HL-60/S4 treated with retinoic acid at 250 ng/mL for 4 days and 3 days (cell line): Measurements from ENCODE around the gene HPCAL4.

Source experiments
- in situ Hi-C: fragments of 300-500 bp; cut with MboI; formaldehyde crosslinking; loops from 2 replicates; pipeline ENCODE4 v1.7.0; 2022; ENCODE audit warnings: low sequenced_read_pairs

HPCAL4 gene

DNA sequence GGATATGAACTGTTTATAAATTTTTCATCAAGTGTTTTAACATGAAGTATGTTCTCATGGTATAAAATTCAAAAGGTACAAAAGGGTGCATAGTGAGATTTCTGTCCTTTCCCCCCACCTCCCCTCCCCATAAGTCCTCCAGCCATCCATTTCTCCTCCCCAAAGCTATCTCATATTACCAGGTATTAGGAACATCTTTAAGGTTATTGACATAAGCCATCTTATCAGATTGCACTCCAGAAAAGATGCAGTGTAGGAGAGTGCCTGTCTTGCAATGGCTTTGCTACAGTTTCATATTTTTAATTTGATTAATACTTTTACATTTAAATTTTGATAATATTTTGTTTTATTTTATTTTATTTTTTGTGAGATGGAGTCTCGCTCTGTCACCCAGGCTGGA is 13.5 kb upstream of the HPCAL4 start:
- in situ Hi-C loops: no loop called here

DNA sequence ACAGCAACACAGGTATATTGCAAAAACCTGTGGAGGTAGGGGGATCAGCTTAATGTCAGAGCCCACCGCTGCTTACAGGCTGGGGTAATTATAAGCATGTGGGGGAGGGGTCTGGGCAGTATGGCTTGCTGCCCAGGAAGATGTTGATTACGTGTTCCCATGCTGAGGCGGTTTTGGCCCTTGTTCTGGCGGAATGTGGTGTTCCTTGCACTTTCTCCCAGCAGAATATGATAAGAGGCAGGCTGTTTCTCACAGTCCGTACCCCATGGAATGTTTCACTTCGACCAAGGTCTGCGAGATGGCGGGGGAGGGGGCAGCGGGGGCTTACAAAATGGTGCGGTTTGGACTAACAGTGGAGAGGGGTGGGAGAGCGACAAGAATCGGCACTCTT is 9.8 kb upstream of the HPCAL4 start:
- in situ Hi-C loops: no loop called here

DNA sequence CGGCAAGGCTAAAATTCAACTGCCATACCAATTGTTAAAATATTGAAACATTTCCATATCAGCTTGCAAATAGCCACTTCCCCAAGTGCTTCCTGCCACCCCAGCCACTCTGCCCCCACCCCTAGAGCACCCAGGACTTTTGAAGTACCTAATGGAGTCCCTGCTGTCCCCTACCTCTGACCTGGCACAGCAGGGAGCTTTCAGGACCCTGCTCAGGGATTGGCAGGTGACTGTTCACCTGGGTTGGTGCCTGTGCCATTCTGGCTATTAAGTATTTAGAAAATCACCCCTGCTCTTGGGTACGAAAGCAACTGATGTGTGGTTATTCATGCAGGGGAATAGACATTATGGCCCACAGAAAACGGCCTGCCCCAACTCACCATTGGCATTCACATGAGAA is 9.1 kb upstream of the HPCAL4 start:
- in situ Hi-C loops: no loop called here

DNA sequence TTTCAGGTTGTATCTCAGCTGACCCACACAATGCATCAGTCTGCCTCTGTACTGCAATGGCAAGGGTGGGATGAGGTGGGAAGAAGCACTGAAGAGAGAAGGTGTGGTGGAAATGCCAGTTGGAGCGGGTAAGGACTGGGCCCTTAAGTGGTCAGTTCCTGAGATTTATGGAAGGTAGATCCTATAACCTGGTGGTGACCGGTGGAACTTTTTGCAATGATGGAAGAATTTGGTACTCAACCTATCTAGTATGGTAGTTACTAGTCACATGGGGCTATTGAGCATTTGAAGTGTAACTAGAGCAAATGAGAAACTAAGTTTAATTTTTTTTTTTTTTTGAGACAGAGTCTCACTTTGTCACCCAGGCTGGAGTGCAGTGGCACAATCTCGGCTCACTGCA is 8.2 kb upstream of the HPCAL4 start:
- in situ Hi-C loops: no loop called here

DNA sequence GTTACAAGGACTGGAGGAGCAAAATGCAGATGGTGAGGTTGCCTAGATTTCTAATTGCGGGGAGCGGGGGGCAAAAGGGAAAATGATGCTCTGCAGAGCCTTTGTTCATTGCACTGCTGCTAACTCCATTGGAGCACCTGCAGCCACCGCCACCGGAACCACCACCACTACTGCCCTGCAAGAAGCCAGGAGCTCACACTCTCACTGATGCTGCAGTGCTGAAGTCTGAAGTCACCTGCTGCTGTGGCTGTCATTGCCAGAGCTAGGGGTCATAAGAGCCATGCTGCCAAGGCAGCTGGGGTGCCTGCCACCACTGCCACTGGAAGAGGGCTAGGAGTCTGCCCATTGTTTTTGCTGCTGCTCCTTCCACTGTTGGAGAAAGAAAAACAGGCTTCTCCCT is 7.3 kb upstream of the HPCAL4 start:
- in situ Hi-C loops: no loop called here

DNA sequence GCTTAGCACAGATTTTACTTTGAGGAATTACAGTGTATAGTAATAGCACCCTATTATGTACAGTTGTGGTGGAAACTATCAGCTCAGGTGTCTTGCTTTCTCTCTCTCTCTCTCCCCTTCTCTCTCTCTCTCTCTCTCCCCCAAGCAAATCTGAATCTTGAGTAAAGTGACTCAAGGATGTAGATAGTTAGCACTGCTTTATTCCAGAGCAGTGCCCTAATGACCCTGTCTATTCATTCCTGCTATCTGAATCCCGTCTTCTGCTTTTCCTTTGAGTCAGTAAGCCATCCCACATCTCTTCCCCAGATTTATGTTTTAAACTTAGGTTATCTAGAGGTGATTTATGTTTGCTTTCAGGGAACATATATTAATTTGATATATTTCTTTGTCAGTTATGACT is 5.2 kb upstream of the HPCAL4 start:
- in situ Hi-C loops: no loop called here

DNA sequence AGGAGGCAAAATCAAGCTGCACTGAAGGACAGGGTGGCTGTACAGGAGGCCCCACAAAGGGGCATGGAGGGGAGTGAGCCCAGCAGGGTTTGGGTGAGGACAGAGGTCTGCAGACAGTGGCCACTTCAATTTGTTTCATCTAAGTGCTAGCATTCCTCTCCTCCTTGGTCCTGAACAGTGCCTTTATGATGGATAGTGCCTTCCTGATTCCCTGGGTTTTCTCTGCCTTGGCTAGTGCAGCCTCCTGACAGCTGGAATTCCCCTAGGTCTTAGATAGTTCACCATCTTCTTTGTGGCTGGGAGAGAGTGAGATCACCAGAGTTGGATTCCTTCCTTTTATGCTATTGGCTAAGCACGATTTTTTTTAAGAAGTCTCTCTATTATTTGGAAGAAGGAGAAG is 3.8 kb upstream of the HPCAL4 start:
- in situ Hi-C loops: no loop called here

DNA sequence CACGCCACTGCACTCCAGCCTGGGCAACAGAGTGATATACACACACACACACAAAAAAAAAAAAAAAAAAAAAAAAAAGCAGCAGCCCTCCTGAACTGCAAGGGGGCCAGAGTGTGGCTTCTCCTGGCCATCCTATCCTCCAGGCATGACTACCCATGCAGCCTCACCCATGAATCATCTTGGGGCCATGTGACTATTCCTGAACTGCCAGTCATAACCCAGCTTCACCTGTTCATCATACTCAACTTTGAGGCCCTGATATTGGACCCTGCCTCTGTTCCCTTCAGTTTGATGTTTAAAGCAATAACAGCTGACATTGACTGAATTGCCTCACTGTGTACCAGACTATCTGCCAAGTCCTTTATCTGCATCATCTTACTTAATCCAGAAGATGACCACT is 2.8 kb upstream of the HPCAL4 start:
- in situ Hi-C loops: no loop called here

DNA sequence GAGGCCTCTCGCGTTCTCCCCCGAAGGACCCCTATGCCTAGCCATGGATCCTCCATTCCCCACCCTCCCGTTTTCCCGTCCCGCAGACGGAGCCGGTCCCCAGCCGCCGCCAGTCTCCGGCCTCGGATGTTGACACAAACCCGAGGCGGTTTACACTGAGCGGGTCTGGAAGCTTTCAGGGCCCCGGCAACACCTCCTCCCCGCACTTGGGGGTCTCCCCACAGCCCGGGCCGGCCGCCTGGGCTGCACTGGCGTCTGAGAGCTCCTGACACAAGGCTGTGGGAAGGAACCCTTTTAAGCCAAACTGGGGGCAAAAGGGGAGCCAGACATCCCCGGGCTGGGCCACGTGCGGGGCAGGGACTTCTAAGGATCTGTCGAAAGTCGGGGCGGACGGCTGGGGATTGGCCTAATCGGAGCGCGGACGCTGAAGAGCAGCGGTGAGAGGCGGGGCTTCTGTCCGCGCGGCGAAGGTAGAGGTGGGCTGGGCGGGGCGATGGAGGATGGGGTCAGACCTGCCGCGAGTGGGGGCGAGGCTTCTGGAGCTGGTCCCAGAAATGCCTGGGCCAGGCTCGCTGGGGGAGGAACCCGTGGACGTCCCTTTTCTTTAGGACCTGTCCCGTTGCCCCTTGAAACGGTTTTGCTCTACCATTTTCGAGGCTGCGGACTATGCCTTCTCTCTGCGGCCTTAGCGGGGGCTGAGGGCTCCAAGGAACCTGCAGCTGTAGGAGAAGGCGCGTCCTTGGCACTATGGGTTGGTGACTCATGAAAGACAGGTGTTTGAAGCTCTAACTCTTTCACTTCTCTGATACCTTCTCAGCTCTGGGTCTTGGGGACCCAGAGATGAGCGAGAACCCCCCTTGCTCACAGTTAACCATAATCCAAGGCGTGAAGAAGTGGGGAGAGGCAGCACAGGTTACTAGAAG is 1.2 kb upstream of the HPCAL4 start:
- in situ Hi-C loops: no loop called here

DNA sequence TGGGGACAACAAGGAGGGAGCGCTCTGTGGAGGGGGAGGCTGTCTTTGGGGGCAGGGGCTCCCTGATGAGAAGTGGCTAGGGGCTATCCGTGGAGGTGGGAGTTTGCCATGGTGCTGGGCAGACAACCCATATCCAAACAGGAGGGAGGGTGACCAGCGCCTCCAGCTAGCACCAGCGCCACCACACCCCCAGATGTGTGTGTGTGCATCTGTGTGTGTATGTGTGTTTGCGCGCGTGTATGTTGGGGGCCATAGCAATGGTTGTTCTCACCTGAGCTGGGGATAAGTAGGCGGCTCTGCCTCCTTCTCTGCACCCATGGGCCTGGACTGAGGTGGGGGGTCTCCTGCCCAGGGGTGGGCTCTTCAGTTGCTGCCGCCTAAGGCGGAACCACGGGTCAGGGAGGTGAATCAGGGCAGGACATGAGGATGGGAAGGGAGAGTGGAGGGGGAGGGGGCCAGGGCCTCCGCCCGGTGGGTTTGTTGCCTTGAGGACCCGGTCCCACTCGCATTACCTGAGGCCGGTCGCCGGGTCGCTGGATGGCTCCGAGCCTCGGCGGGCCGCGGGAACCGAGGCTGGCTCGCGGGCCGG is 345 bp downstream of the HPCAL4 start:
- in situ Hi-C loops: no loop called here

DNA sequence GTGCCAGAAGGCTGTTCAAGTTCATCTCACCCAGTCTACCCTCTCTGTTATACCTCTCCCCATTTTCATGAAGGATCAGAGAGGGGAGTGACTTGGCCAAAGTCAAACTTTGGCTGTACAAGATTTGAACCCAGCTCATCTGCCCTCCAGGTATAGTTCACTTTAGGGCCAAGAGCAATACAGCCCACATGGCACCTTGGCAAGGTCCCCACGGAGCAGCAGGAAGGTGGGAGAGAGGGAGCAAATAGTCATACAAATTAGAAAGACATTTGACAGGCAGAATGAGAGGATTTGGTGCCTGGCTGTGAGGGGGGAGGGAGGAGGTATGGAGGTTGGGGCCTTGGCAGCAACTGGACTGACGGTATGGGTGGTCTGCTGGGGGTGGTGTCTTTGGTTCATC is 1.0 kb downstream of the HPCAL4 start:
- in situ Hi-C loops: no loop called here

DNA sequence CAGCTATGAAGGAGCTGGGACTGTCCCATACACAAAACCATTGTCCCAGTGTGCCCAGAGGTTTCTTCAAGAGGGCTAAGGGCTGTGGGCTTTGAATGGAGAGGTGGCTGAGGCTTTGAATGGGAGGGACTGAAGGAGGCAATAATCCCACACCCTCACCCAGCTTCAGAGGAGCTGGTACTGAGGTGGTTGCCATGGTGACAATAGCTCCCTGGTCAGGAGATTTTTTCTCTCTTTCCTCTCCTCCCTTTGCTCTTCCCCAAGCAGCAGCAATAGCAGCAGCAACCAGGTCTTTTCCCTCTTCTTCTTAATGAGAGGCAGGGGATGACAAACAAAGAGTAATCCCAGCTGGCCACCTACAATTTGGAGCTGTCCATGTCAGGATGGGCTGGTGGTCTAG is 1.6 kb downstream of the HPCAL4 start:
- in situ Hi-C loops: no loop called here

DNA sequence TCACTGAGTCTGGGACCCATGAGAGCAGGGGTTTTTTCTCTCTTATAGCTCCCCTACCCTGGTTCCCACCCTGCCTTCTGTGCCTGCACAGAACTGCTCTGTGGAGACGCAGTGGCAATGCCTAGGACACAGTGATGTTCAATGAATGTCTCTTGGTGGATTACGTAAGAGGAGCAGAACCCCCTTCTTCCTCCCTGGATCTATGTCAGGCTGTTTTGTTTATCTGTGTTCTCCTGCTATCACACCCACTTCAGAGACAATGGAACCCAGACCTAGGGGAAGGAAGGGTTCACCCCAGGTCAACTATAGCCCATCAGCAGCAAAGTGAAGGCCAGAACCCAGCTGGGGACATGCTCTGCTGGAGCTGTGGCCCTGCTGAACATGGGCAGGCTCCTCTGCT is 2.0 kb downstream of the HPCAL4 start:
- in situ Hi-C loops: no loop called here

DNA sequence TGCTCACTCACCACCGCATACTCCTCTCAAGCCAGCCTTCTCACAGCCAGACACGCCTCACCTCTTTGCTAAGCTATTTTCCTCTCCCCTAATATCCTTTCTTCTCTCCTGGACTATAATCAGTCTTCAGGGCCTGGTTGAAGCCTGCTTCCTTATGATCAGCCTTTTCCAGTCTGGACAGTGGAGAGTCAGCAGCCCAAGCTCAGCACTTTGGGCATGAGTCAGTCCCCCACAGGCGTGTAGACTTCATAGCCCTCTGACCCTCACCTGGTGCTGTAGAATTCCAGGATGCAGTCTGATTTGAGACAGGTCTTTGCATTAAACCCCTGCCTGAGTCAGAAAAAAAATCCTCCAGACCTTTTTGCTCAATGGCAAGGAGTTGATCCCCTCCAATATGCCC is 2.5 kb downstream of the HPCAL4 start:
- in situ Hi-C loops: no loop called here

DNA sequence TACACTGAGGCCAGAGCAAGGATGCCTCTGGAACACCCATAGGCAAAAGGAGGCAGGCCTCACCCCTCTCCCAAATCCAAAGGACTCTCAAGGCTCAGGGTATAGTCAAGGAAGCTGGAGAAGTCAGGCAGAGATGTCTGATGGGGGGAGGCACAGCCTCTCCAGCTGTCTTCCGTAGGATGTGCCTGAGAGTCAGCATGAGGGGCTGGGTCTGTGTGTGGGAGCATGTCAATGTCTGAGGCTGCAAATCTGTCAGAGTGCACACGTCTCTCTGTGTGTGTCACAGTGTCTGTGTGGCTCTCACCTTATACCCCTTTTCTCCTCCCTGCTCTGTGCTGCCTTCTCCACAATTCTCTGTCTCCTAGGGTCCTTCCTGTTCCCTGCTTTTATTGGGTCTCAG is 4.0 kb downstream of the HPCAL4 start:
- in situ Hi-C loops: no loop called here

DNA sequence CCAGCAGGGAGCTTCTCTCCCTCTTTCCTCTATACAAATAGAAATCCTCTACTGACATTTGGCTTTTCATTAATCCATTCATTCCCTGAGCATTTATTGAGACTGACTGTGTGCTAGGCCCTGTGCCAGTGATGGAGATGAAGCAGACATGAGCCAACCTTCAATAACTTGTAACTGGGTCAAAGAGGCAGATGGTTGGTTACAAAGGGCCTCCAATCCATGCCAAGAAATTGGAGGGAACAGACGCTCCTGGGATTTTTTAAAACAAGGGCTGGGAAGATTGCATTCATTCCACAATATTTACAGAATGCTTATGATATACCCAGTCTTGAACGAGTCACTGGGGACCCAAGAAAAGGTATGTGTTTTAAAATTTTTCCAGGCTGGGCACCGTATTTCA is 6.2 kb downstream of the HPCAL4 start:
- in situ Hi-C loops: no loop called here

DNA sequence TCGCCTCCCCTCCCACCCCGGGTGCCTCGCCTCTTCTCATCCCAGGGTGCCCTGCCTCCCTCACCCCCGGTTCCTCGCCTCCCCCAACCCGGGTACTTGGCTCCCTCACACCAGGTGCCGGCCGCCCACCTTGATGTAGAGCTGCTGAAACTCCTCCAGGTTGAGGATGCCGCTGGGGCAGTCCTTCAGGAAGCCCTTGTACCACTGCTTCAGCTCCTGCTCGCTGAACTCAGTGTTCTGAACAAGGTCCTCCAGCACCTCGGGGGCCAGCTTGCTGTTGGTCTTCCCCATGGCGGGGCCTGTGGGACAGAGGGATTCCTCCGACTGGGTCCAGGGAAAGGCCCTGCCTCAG is 6.9 kb downstream of the HPCAL4 start:
- in situ Hi-C loops: no loop called here

DNA sequence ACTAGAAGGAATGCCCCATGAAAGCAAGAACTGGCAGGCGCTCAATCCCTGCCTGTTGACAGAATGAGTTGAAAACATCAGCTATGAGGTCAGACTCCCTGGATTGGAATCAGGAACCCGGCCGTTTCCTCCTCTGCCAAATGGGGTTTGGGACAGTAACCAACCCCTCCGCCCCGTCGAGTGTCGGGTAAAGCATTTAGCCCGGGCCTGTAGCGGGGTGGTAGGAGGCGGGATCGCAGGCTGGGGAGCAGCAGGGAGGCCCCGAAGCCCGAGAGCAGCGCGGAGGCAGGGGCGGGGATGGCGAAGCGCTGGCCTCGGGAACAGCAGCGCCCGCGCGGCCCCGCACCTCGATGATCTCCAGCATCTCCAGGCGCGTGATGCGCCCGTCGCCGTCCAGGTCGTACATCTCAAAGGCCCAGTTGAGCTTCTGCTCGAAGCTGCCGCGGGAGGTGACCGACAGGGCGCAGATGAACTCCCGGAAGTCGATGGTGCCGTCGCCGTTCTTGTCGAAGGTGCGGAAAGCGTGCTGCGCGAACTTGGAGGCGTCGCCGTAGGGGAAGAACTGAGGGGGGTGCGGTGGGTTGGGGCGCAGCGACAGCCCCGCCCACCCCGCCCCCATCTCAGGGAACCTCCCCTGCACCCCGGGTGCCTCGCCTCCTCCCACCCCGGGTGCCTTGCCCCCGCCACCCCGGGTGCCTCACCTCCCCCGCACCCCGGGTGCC is 7.5 kb downstream of the HPCAL4 start:
- in situ Hi-C loops: no loop called here

DNA sequence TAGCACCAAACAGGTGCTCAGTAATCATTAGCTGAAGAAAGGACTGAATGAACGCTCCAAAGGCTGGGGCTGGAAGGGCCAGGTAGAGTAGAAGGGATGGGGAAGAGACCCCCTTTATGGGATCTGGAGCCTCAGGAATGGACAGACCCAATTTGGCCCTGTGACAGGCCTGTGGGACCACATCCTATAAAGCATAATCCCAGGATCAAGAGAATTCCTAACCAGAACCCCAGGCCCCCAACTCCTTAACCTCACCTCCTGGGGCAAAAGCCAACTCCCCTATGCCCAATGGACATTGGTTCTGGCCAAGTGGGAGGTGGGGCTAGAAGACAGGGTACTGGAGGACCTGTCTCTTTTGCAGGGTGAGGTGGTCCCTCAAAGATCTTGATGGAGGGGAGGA is 9.2 kb downstream of the HPCAL4 start:
- in situ Hi-C loops: no loop called here

DNA sequence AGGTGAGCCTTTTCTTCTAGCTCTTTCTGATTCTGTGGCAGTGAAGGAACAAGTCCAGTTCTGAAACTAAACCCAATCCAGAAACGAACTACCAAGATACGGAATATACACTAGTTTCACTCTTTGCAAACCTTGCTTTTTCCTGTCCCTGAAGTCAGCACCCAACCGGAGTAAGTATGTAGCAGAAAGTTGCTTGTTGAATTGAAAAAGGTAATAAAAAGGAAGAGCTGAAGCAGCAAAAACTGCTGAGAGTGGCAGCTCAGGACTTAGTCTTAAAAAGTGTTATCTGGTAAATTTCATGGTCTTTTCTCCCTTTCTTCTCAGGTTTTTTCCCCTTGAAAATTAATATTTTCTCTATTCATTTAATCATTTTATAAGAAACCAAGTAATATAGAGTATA is 9.9 kb downstream of the HPCAL4 start:
- in situ Hi-C loops: no loop called here

DNA sequence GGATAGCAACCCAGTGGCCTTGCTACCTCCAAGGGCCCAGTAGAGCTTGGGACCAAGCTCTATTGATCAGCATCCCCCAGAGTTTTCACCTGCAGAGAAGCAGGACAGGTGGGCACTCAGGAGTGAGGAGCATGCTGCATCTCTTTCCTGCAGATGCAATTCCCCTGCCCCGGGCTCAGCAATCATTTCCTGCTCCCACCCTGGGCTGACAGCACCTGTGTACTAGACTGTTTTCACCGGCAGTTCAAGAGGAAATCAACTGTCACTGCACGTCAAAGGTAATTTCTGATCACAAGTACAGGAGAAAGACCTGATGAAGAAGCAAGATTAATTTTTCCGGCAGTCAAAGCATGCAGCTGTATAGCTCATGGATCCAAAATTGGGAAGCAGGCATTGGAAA is 10.5 kb downstream of the HPCAL4 start:
- in situ Hi-C loops: no loop called here

DNA sequence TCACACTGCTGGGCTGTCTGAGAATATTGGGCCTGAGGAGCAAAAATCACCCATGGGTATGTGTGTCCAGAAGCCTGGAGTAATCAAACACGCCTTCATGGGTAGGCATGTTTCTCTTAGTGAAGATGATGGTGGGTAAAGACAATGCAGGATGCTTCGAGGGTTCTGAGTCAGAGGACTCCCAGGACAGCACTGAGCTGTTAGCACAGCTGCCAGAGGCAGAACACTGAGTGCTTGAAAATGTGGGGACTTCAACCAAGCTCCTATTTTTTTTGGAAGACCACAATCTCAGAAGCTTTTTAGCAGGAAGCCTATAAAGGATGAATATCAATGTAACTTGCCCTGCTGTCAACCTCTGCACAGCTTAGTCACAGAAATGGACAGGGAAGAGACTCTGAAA is 11.4 kb downstream of the HPCAL4 start:
- in situ Hi-C loops: no loop called here
